Mucosa of descending colon (tissue), 3 donors: ENCODE results near the gene PHOX2A. TPM values are rescaled to one million over a fixed set of nuclear protein-coding genes. Genes with fewer than 3 reads are reported as not detected.

Source experiments
- ATAC-seq: fragments of 200-7000 bp; cut with Tn5 transposase; one replicate; pipeline ENCODE4 v1.9.1; 2020; ENCODE audit warnings: mild to moderate bottlenecking, moderate library complexity
- DNase-seq, 3 donors: peaks; one replicate each; pipeline ENCODE4 v3.0.0-alpha.2; 2020
- H3K36me3 ChIP-seq: fragments of 200-600 bp; one replicate; pipeline ENCODE4 v1.8.0; 2021; ENCODE audit warnings: low read depth, mild to moderate bottlenecking
- H3K4me1 ChIP-seq: fragments of 200-600 bp; one replicate; pipeline ENCODE4 v1.8.0; 2021; ENCODE audit warnings: low read depth, mild to moderate bottlenecking
- H3K4me3 ChIP-seq: fragments of 200-600 bp; one replicate; pipeline ENCODE4 v1.8.0; 2021; ENCODE audit warnings: mild to moderate bottlenecking
- H3K9me3 ChIP-seq: fragments of 200-600 bp; one replicate; pipeline ENCODE4 v1.8.0; 2021; ENCODE audit warnings: mild to moderate bottlenecking
- intact Hi-C, 2 donors: fragments of 100-400 bp; cut with DNase I in 1 of 2; cut with micrococcal nuclease in 1 of 2; formaldehyde crosslinking; loops; one replicate each; pipeline versions ENCODE4 v1.11.0 to v1.11.1; 2022; cut with DNase I, micrococcal nuclease
- total RNA-seq, 3 donors: library from RNA; stranded (reverse); fragmentation: NEBNext Ultra II Directional in 2 of 3; extraction: Animal tissue kit (Norgen Biotek cat#: 25700) in 2 of 3; gene quantifications; one replicate each; pipeline versions ENCODE4 v1.2.1 to v1.2.4, GENCODE V29; 2021 to 2023
- TF ChIP-seq, protein P1 (sequence below): fragments of 200-600 bp; IDR thresholded peaks from one replicate; pipeline ENCODE4 v1.8.0; 2022; ENCODE audit warnings: antibody characterized with exemption, mild to moderate bottlenecking
- donor health status: DM: no; HTN: no; CAD: no; lungs with moderate emphysema.
- donor health status: DM: no; HTN: no; CAD: no.
- donor health status: DM: no; HTN: yes; CAD: no.

Gene PHOX2A
- total RNA-seq, 3 donors from 2014 or later: 0.55 to 2.6 (median 0.60) TPM

DNA sequence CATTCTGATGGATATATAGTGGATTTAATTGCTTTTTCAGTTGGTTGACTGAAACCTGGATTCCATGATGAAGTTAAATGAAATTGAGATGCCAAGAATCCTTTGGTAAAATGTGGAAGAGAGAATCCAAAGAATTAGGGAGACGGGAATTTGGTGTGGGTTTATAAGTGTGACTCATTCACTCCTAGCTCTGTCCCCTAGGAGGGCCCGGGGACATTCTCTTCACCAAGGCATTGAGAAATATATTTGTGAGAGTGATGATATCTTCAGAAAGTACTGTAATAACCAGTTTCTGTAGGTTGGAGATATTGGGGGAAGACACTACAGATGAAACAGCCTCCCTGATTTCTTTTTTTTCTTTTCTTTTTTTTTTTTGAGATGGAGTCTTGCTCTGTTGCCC is 13.6 kb upstream of the PHOX2A start:
- no peak overlapping the region for H3K4me3 ChIP-seq
- no peaks in the 10 kb centered on the region for H3K36me3 ChIP-seq
- intact Hi-C loops: no loop called here
- no peaks in the 10 kb centered on the region for H3K4me1 ChIP-seq
- TF ChIP-seq, protein P1, sequence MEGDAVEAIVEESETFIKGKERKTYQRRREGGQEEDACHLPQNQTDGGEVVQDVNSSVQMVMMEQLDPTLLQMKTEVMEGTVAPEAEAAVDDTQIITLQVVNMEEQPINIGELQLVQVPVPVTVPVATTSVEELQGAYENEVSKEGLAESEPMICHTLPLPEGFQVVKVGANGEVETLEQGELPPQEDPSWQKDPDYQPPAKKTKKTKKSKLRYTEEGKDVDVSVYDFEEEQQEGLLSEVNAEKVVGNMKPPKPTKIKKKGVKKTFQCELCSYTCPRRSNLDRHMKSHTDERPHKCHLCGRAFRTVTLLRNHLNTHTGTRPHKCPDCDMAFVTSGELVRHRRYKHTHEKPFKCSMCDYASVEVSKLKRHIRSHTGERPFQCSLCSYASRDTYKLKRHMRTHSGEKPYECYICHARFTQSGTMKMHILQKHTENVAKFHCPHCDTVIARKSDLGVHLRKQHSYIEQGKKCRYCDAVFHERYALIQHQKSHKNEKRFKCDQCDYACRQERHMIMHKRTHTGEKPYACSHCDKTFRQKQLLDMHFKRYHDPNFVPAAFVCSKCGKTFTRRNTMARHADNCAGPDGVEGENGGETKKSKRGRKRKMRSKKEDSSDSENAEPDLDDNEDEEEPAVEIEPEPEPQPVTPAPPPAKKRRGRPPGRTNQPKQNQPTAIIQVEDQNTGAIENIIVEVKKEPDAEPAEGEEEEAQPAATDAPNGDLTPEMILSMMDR: no peak
- H3K9me3 ChIP-seq: no peaks in the 10 kb centered on the region
- ATAC-seq: no peak
- DNase-seq: no peak

DNA sequence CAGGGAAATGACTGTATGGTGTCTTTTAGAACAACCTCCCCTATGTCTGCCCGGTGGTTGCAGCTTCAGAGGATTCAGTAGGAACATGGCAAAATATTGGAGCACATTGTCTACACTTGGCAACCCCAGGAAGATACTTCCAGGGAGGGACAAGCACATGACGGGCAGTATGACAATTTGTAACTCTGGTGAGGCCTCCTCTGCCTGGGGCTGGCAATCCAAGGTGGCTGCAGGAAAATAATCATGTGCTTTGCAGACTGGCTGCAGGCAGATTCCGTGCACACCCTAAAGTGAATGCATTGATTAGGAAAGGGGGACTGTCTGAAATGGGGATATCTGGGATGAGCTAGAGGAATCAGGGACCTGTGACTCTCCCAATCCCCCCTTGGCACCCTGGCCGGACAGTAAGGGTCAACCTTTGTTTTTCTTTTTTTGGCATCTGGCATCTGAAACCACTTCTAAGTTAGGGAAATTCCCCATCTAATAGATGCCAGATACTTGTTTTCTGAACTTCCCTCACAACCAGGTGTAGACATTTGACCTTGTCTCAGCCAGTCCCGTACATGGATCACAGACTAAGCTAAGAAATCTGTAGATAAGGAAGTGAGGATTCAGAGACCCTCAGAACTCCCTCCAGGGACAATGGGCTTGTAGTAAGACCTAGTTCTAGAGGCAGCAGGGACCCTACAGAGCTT is 10.5 kb upstream of the PHOX2A start:
- TF ChIP-seq, protein P1: no peak
- Histone ChIP-seq H3K4me1 (no peaks in the 10 kb centered on the region), H3K36me3 (no peaks in the 10 kb centered on the region), H3K9me3 (no peaks in the 10 kb centered on the region), H3K4me3 (no peak overlapping the region)
- intact Hi-C loops: no loop called here
- DNase-seq (no peak), ATAC-seq (no peak)

DNA sequence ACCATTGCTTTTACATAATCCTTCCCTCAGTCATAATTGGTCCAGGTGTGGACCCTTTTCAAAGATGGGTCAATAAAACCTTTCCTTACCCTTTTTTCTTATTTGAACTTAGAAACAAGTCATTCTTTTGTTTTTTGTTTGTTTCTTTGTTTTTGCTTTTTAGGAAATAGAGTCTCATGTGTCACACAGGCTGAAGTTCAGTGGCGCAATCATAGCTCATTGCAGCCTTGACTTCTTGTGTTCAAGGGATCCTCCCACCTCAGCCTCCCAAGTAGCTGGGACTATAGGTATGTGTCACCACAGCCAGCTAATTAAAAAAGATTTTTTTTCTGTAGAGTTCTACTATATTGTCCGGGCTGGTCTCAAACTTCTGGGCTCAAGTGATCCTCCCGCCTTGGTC is 9.4 kb upstream of the PHOX2A start:
- intact Hi-C loops: no loop called here
- Histone ChIP-seq H3K36me3 (no peaks in the 10 kb centered on the region), H3K4me1 (no peaks in the 10 kb centered on the region), H3K4me3 (no peak overlapping the region), H3K9me3 (no peaks in the 10 kb centered on the region)
- TF ChIP-seq, protein P1: no peak
- ATAC-seq (no peak), DNase-seq (no peak)

DNA sequence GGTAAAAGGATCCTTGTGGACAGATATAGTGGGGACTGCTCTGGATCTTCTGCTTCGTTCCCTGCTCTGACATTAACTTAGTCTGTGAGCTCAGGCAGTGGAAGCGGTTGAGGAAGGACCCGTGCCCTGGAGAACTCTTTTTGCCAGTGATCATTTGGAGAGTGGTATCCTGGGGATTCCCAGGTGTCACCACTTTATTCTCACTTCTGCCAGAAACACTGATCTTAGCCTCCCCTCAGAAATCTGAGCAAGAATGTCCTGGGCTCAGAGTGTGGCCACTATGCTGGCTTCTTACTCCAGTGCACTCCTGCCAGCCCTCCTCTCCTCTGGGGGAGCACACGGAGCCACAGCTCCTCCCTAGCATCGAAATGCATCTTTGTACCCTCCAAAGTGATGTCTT is 7.6 kb upstream of the PHOX2A start:
- H3K4me3 ChIP-seq: no peak overlapping the region
- no peaks in the 10 kb centered on the region for H3K36me3 ChIP-seq
- ATAC-seq: no peak
- no peak for DNase-seq
- H3K4me1 ChIP-seq: no peaks in the 10 kb centered on the region
- no peaks in the 10 kb centered on the region for H3K9me3 ChIP-seq
- TF ChIP-seq, protein P1: no peak
- intact Hi-C loops: no loop called here

DNA sequence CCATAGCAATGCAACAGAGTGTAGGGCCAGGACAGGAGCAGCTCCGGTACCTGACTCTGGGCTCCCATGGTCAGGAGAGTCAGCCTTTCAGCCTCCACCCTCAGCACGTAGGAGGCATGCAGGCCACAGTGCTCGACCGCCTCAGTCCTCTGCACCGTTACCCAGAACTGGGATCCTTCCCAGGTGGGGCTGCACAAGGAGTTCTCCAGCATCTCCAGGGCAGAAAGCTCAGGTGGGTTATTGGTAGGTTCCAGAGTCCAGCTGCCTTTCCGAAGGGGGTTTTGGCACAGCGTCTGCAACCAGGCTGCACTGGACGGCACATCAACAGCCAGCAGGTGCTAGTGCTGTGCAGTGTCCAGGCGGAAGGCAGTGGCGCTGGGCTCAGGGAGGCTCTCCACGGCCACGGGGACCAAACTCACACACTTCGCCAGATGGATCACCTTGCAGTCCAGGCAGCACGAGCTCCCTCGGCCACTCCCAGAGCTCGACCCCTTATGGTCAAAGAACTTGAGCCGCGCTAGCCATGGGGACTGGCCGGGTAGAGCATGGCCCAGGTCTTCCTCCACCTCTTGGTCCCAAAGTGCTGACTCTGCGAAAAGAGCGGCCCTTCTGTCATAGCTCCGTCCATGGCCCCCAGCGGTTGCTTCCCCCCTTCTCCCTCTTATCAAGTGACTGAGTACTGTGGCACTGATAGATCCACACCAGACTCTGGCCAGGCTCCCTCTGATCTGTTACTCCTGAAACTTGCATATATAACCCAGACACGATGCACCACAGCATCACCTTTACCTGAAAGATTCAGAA is 6.9 kb upstream of the PHOX2A start:
- DNase-seq (no peak), ATAC-seq (no peak)
- Histone ChIP-seq H3K36me3 (no peaks in the 10 kb centered on the region), H3K4me3 (no peak overlapping the region), H3K4me1 (no peaks in the 10 kb centered on the region), H3K9me3 (no peaks in the 10 kb centered on the region)
- intact Hi-C loops: no loop called here
- TF ChIP-seq, protein P1: no peak
